Esophagus (tissue), 2 donors: ENCODE data around the gene MOSPD2. TPM values are rescaled to one million over a fixed set of nuclear protein-coding genes. Genes with fewer than 3 reads are reported as not detected.

Experiments used
- H3K27ac ChIP-seq, 2 donors: one replicate each; pipeline ENCODE4 v1.5.1; 2013; ENCODE audit warnings: low read depth in 2 of 2, mild to moderate bottlenecking in 2 of 2, inconsistent platforms in 1 of 2, low read length in 1 of 2, moderate library complexity in 1 of 2
- H3K27me3 ChIP-seq, 2 donors: one replicate each; pipeline ENCODE4 v1.6.1; 2013; ENCODE audit warnings: low read length in 2 of 2, control low read depth in 1 of 2, mild to moderate bottlenecking in 1 of 2; ENCODE audit not compliant: insufficient read depth in 2 of 2, control insufficient read depth in 1 of 2
- H3K36me3 ChIP-seq, 2 donors: one replicate each; pipeline ENCODE4 v1.6.1; 2013; ENCODE audit warnings: low read length in 1 of 2; ENCODE audit not compliant: control insufficient read depth in 2 of 2, insufficient read depth in 2 of 2
- H3K4me1 ChIP-seq, 2 donors: one replicate each; pipeline ENCODE4 v1.6.1; 2013; ENCODE audit warnings: low read length in 1 of 2; ENCODE audit not compliant: control insufficient read depth in 2 of 2, insufficient read depth in 2 of 2
- H3K4me3 ChIP-seq, 2 donors: one replicate each; pipeline ENCODE4 v1.5.1; 2013; ENCODE audit warnings: low read length in 2 of 2, mild to moderate bottlenecking in 2 of 2, low read depth in 1 of 2, moderate library complexity in 1 of 2
- H3K9me3 ChIP-seq, 2 donors: one replicate each; pipeline ENCODE4 v1.6.1; 2013; ENCODE audit warnings: mild to moderate bottlenecking in 2 of 2, low read depth in 1 of 2, low read length in 1 of 2, moderate library complexity in 1 of 2; ENCODE audit not compliant: control insufficient read depth in 2 of 2, insufficient read depth in 1 of 2
- WGBS, 2 donors: extraction: QIAGEN DNeasy Blood & Tissue Kit; methylation state at CpG; one replicate each; pipeline ENCODE4 v1.1.7; 2013; 5-methylcytosine and 5-hydroxymethylcytosine counted together
- polyA plus RNA-seq, 2 donors: library from polyadenylated mRNA; stranded (reverse); fragments of 200-250 nt; gene quantifications; one replicate each; pipeline ENCODE4 v1.2.3, GENCODE V29; 2013
- donor health status: healthy with polysubstance abuse.
- donor health status: Bipolar disorder and iron deficiency.

The MOSPD2 gene
- polyA plus RNA-seq, 2 donors = 3.1 to 5.3 TPM

DNA sequence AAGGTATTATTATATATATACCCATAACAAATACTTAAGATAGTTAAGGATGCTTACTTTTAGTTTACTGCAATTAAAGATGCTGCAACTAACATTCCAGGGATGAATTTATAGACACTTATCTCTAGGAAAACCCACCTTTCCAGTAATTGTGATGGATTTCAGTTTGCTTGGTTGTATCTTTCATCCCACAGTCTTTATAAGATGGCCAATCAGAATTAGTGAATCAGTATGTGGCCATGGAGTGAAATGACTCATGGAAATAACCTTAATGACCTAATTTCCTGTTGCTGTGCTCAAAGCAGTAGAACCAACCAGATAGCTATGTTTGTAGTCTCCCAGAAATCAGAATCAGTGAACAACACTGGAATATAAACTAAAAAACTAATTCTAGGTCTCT lies 26.4 kb downstream of the MOSPD2 start:
- Histone ChIP-seq H3K4me1 (no peaks in the 10 kb centered on the region), H3K27ac (no peak overlapping the region), H3K4me3 (no peak overlapping the region), H3K9me3 (no peaks in the 10 kb centered on the region), H3K36me3 (no peaks in the 10 kb centered on the region), H3K27me3 (no peaks in the 10 kb centered on the region)

DNA sequence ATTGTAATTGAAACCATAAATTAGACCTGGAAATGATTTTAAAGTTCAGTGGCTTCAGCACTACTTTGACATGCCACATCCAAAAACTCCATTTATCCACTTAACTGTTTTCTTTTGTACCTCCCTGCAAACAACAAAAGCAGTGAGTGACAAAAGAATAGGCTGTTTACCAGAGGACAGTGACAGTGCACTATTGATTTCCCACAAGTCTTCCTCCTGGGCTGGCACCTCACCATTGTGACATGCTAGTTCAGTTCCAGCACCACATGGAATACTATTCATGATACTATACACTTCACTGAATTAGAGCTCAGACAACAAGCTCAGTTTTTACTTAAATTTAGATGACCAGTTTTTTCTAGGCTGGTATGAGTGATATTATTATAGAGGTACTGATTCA lies 29.3 kb downstream of the MOSPD2 start:
- no peaks in the 10 kb centered on the region for H3K36me3 ChIP-seq
- H3K27me3 ChIP-seq = no peaks in the 10 kb centered on the region
- no peak overlapping the region for H3K27ac ChIP-seq
- H3K4me3 ChIP-seq = no peak overlapping the region
- no peaks in the 10 kb centered on the region for H3K4me1 ChIP-seq
- H3K9me3 ChIP-seq = no peaks in the 10 kb centered on the region

DNA sequence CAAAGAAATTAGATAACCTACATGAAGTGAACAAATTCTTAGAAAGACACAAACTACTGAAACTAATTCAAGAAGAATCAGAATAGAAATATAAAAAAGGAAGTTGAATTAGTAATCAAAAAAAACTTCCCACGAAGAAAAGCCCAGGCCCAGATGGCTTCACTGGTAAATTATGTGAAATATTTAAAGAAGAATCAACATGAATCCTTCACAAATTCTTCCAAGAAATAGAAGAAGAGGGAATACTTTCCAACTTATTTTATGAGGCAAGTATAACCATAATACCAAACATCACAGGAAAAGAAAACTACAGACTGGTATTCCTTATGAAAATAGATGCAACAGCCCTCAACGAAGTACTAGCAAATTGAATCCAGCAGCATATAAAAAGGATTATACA lies 30.7 kb downstream of the MOSPD2 start:
- H3K27me3 ChIP-seq = no peaks in the 10 kb centered on the region
- WGBS, 2 donors = 62 to 72% methylated on average over 2 of the region's 2 CpGs
- H3K36me3 ChIP-seq = no peaks in the 10 kb centered on the region
- H3K9me3 ChIP-seq = no peaks in the 10 kb centered on the region
- H3K27ac ChIP-seq = no peak overlapping the region
- H3K4me3 ChIP-seq = no peak overlapping the region
- H3K4me1 ChIP-seq = no peaks in the 10 kb centered on the region

DNA sequence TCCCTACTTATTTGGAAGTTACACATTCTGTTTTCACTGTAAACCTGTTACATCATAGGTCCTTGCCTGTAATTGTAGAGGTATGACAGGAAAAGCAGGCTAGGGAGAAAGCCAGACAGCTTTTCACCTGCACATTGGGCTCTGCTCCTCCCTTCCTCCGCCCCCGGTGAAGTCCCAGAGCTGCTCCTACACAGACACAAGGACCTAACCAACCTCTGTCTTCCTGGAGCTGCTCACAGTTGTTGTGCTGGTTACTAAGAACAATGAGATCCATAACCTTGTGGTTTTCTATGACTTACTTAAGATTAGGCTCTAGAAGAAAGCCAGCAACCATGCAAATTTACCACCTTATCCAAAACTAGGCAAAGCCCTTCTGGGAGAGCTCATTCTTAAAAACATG lies 40.0 kb downstream of the MOSPD2 start:
- H3K36me3 ChIP-seq = peaks cover 0 to 3% of the 10 kb centered on the region in 2 donors
- H3K4me3 ChIP-seq = no peak overlapping the region
- no peaks in the 10 kb centered on the region for H3K27me3 ChIP-seq
- no peak overlapping the region for H3K27ac ChIP-seq
- 72 to 82% methylated on average over 2 of the region's 2 CpGs for WGBS, 2 donors
- H3K9me3 ChIP-seq = no peaks in the 10 kb centered on the region
- H3K4me1 ChIP-seq = no peaks in the 10 kb centered on the region

DNA sequence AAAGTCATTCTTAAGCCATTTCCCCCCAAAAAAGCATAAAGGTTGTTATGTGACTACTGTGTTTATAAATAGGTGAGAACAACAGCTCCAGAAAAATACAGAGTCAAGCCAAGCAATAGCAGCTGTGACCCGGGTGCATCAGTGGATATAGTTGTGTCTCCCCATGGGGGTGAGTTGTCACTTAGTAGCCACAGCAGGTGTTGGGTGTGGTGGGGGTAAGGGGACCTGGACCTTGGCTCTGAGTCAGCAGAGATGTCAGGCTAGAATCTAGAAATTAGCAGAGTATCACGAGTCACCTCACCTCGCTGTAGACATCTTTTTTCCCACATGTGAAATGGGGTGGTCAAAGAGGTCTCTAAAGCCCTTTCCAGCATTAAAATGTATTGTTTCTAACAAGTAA lies 42.4 kb downstream of the MOSPD2 start:
- Histone ChIP-seq H3K27ac (no peak overlapping the region), H3K4me3 (no peak overlapping the region), H3K27me3 (no peaks in the 10 kb centered on the region), H3K9me3 (no peaks in the 10 kb centered on the region), H3K36me3 (peaks cover 0 to 3% of the 10 kb centered on the region in 2 donors), H3K4me1 (no peaks in the 10 kb centered on the region)
- 88 to 95% methylated on average over 3 of the region's 3 CpGs for WGBS, 2 donors

GRCh38 chrX:14916017-14916674 lies 42.9 kb downstream of the MOSPD2 start:
- Histone ChIP-seq H3K9me3 (no peaks in the 10 kb centered on the region), H3K27me3 (no peaks in the 10 kb centered on the region), H3K4me3 (no peak overlapping the region), H3K36me3 (peaks cover 0 to 3% of the 10 kb centered on the region in 2 donors), H3K27ac (no peak overlapping the region), H3K4me1 (no peaks in the 10 kb centered on the region)
- WGBS, 2 donors = 67 to 81% methylated on average over 3 of the region's 3 CpGs

- Histone ChIP-seq H3K4me1 (no peaks in the 10 kb centered on the region), H3K4me3 (no peak overlapping the region), H3K27ac (no peak overlapping the region), H3K36me3 (no peaks in the 10 kb centered on the region), H3K9me3 (no peaks in the 10 kb centered on the region), H3K27me3 (no peaks in the 10 kb centered on the region)
- WGBS, 2 donors = 49 to 50% methylated on average over 2 of the region's 2 CpGs
These were observed 46.2 kb downstream of the MOSPD2 start for GRCh38 chrX:14919407-14919806.

GRCh38 chrX:14920196-14920595 lies 47.0 kb downstream of the MOSPD2 start:
- H3K4me1 ChIP-seq = no peaks in the 10 kb centered on the region
- no peak overlapping the region for H3K27ac ChIP-seq
- no peaks in the 10 kb centered on the region for H3K9me3 ChIP-seq
- H3K36me3 ChIP-seq = no peaks in the 10 kb centered on the region
- H3K4me3 ChIP-seq = no peak overlapping the region
- H3K27me3 ChIP-seq = no peaks in the 10 kb centered on the region
- WGBS, 2 donors = 91 to 96% methylated on average over 2 of the region's 2 CpGs

DNA sequence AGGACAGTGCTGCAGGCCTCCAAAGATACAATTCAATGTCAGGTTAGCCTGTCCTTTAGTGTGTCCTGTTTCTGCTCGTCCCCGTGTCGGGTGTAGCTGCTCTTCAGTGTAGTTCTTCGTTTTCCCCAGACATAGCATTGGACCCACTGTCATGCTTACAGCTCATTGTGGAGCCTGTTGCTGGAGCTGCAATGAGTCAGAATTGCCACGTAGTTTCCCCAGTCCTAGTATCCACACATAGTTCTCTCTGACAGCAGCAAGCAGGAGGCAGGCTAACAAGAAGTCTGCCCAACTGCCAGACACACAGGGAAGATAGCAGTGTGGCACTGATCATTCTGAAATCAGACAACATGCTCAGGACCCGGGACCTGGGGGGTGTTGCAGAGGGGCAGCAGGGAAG lies 49.2 kb downstream of the MOSPD2 start:
- no peaks in the 10 kb centered on the region for H3K36me3 ChIP-seq
- H3K27ac ChIP-seq = no peak overlapping the region
- no peak overlapping the region for H3K4me3 ChIP-seq
- 82 to 85% methylated on average over 6 of the region's 6 CpGs for whole genome bisulfite sequencing, 2 donors
- H3K9me3 ChIP-seq = no peaks in the 10 kb centered on the region
- H3K4me1 ChIP-seq = no peaks in the 10 kb centered on the region
- H3K27me3 ChIP-seq = no peaks in the 10 kb centered on the region

DNA sequence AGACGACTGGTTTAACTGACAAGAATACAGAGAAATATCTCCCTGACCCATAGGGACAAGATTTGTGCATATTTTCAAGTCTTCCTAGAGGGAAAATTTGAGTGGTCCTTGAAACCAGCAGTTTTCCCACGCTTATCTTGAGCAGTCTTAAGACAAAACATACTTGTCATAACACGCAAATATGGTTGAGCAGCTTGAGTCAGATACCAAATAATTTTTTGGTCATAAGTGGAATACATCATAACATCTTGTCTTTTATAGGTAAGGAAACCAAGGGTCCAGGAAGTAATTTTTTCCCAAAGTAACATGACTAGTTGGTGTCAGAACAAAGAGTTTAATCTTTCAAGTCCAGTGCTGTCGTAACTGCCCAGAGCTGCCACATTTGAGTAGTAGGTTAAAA lies 50.5 kb downstream of the MOSPD2 start:
- Histone ChIP-seq H3K27ac (no peak overlapping the region), H3K4me3 (no peak overlapping the region), H3K4me1 (no peaks in the 10 kb centered on the region), H3K9me3 (no peaks in the 10 kb centered on the region), H3K27me3 (no peaks in the 10 kb centered on the region), H3K36me3 (no peaks in the 10 kb centered on the region)
- WGBS, 2 donors = 80 to 84% methylated on average over 4 of the region's 4 CpGs
